WI38 (cell line): Measurements from ENCODE around the gene DYNLT1.
"Not testable (repeated sequence)": the region's sequence is repeated elsewhere in the genome, so short reads cannot be mapped to it uniquely, and the experiment has no call there.

ENCODE experiments used
- H3K4me3 ChIP-seq: 2 replicates; pipeline ENCODE4 v1.5.1; 2011; ENCODE audit warnings: low read depth, mild to moderate bottlenecking, control low read depth, low read length
- TF ChIP-seq, protein P1 (sequence below): IDR thresholded peaks from 2 replicates; pipeline ENCODE4 v1.5.1; 2012; ENCODE audit warnings: low read depth, mild to moderate bottlenecking, control low read depth, low read length

Gene DYNLT1

DNA sequence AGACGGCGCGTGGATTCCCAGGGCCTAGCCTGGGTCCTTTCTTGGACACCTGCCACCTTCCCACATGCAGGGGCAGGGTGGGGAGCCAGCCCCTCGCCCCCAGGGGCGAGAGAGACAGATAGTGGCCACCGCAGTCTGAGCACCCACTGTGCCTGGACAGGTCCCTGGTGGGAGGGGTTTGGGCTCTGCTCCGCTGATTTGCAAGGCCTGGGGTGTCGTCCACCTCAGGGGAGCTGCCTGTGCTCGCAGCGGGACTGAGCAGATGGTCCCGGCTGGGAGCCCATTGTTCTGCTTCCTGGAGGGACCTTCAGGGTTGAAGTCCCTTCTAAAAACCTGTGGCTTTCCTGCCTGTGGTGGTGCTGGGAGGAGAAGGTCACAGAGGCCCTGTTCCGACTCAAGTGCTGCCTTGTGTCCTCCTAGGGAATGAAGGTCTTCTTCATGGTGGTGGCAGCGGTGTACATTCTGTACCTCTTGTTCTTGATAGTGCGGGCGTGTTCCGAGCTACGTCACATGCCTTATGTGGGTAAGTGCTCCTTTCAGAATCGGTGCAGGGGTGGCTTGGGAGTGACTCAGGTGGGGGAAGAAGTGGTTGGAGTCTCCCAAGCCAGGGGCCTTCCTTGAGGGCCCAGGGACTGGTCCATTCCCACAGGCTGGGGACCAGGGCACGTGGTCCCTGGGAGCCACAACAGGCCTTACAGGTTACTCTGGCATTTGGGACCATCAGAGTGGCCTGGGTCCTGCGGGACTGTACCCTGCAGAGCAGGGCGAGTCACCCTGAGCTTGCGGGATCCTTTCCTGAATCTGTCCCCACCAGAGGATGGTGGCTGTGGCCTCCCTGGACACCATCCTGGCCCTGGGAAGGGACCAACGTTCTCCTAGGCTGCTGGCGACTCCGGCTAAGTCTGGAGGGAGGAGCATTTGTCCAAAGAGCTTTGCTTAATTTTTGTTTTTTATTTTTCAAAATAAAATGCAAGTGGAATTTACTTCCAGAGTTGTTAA, 19.6 kb downstream of the DYNLT1 start:
- no peak overlapping the region for H3K4me3 ChIP-seq
- TF ChIP-seq, protein P1, sequence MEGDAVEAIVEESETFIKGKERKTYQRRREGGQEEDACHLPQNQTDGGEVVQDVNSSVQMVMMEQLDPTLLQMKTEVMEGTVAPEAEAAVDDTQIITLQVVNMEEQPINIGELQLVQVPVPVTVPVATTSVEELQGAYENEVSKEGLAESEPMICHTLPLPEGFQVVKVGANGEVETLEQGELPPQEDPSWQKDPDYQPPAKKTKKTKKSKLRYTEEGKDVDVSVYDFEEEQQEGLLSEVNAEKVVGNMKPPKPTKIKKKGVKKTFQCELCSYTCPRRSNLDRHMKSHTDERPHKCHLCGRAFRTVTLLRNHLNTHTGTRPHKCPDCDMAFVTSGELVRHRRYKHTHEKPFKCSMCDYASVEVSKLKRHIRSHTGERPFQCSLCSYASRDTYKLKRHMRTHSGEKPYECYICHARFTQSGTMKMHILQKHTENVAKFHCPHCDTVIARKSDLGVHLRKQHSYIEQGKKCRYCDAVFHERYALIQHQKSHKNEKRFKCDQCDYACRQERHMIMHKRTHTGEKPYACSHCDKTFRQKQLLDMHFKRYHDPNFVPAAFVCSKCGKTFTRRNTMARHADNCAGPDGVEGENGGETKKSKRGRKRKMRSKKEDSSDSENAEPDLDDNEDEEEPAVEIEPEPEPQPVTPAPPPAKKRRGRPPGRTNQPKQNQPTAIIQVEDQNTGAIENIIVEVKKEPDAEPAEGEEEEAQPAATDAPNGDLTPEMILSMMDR: no peak

DNA sequence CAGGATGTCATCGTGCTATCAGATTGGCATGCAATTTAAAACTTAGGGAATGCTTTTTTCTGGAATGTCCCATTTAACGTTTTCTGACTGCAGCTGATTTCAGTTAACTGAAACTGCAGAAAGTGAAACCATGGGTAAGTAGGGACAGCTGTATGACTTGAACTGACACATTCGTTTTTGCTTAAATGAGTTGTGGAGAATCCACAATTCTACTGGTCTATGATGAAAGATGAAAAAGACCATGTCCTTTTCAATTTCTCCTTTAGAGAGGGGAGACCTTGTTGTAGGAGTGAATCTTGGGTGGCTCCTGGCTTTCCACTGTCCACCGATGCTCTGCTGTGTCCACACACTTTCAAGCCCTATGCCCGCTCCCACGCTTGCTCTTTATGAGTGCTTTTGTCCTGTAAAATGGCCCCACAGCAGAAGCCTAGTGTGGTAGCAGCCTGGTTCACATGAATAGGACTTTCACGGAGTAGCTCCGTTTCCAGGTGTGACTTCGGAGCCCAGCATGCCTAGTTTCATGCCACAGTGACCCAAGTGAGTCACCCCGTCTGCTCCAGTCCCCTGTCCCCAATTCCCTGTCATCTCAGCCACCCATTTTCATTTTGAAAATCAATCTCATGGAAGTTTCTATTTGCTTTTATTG, 21.9 kb downstream of the DYNLT1 start:
- TF ChIP-seq, protein P1: no peak
- no peak overlapping the region for H3K4me3 ChIP-seq

DNA sequence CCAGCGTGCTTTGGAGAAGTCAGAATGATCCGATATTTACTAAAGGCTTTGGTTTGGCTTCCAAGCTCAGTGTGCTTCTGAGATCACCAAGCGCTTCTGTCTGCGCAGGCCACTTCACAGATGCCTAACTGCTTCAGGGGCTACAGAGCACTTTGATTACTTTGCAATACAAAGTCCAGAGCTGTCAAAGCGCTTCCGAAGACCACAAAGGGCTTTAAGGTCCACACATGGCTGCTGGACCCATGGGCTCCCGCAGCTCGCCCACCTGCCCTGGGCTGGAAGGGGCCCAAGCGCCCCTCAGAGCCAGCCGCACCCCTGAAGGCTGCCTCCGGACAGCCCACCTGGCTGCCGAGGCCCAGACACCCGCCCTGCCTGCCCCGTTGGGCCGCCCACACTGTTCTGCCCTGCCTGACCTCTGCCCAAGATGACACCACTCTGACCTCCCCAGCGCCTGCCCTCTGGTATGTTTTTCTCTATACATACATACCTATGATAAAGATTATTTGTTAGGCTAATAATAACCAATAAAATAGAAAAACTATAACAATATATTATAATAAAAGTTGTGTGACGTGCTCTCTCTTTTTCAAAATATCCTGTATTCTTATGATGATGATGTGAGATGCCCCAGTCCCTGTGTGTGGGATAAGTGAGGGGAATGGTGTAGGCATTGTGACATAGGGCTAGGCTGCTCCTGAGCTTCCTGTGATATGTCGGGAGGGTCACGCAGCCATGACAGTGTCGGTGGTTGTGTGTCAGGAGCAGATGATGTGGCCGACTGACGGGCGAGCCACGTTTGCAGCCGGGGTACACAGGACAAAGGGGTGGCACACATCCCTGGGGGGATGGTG, 22.6 kb downstream of the DYNLT1 start:
- no peak overlapping the region for H3K4me3 ChIP-seq
- TF ChIP-seq, protein P1: no peak

DNA sequence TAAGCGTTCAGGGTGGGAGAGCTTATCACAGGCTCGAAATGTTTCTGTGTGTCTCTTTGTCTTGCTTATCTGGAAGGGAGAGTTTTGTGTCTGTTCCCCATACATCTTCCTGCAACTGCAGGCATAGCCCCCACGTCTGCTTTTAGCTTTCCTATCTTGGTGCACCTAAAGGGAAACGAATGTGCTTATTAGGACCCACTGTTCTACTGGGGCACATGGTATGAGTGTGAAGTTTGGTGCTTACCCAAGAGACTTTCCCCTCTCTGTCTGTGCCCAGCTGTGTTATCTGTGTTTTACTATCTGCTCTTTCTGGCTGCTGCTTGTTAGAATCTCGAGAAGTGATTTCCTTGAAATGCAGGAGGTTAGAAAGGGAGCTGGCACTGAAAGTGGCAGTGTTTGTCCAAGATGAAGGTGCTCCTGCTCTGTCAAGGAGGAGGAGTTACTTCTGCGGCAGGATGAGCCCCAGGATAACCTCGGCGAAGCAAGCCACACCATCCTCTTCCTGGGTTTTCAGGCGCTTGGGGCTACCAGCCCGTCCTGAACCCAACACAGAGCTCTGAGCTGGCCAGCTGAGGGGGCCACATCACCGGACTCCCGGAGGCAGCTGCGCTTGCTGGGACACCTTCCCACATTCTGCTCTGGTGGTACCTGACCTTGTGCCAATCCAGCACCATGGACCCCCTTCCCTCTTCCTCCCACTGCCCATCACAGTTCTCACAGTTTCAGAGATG, 23.4 kb downstream of the DYNLT1 start:
- no peak overlapping the region for H3K4me3 ChIP-seq
- TF ChIP-seq, protein P1: no peak

DNA sequence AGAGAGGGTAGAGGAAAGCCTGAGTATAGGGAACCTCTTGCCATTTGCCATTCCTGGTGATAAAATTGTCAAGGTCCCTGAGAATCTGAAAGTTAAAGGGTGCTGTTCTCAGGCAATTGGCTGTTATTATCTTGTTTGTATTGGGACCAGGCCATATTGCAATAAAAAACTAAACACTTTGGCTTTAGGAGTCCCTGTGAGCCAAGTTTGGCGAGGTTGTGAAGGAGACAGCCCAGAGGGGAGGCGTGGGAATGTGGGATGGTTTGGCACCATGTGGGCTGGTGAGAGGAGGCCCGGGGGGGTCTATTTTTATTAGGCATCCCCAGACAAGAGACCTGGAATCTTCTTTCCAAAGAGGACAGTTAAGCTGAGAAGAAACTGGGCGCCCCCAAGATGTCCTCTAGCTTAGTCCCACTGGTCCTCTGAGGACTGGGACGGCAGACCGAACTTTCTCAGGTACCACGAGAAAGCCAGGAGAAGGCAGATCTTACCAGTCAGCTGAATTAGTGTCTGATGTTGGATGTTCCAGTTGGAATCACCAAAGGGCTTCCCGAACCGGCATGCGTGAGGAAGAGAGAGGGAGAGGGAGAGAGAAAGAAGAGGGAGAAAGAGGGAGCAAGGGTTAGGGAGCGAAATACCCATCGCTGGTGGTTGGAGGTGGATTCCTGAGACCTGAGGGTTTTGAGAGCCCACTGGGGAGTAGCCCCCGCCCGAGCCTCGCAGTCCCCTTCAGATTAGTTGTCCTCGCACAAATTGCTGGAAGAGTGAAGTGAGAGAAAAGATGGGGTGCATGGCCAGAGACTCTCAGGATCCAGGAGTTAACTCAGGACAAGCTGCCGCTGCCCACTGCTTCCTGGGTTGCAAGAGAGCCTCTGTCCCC, 24.4 kb downstream of the DYNLT1 start:
- TF ChIP-seq, protein P1: no peak
- no peak overlapping the region for H3K4me3 ChIP-seq

DNA sequence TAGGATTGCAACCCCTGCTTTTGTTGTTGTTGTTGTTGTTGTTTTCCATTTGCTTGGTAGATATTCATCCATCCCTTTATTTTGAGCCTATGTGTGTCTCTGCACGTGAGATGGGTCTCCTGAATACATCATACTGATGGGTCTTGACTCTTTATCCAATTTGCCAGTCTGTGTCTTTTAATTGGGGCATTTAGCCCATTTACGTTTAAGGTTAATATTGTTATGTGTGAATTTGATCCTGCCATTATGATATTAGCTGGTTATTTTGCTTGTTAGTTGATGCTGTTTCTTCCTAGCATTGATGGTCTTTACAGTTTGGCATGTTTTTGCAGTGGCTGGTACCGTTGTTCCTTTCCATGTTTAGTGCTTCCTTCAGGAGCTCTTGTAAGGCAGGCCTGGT, 26.3 kb downstream of the DYNLT1 start:
- H3K4me3 ChIP-seq: not testable (repeated sequence)

DNA sequence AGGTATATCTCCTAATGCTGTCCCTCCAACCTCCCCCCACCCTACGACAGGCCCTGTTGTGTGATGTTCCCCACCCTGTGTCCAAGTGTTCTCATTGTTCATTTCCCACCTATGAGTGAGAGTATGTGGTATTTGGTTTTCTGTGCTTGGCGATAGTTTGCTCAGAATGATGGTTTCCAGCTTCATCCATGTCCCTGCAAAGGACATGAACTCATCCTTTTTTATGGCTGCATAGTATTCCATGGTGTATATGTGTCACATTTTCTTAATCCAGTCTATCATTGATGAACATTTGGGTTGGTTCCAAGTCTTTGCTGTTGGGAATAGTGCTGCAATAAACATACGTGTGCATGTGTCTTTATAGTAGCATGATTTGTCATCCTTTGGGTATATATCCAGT, 29.9 kb downstream of the DYNLT1 start:
- H3K4me3 ChIP-seq: not testable (repeated sequence)
